Activated CD8-positive, alpha-beta T cell treated with anti-CD3 and anti-CD28 coated beads for 36 hours (primary cell): ENCODE data around the gene GJB2. TPM values are rescaled to one million over a fixed set of nuclear protein-coding genes. Genes with fewer than 3 reads are reported as not detected.

Source experiments
- ATAC-seq: fragments of 200-7000 bp; cut with Tn5 transposase; one replicate; pipeline ENCODE4 v1.10.0; 2021; ENCODE audit warnings: mild to moderate bottlenecking, moderate library complexity
- CTCF ChIA-PET: fragments of 350-600 bp; sonication (Branson Sonifier 250); formaldehyde crosslinking; loops from one replicate; lab custom pipeline; 2021; ENCODE audit warnings: antibody characterized with exemption; lab: Charles Lee
- POLR2A ChIA-PET: fragments of 350-600 bp; sonication (Branson Sonifier 250); formaldehyde crosslinking; loops from one replicate; lab custom pipeline; 2021; ENCODE audit warnings: antibody characterized with exemption; lab: Charles Lee
- DNase-seq: peaks from one replicate; pipeline ENCODE4 v3.0.0-alpha.2; 2020
- H3K27ac Mint-ChIP-seq: one replicate; pipeline ENCODE4 v1.8.0; 2021; ENCODE audit warnings: mild to moderate bottlenecking, mixed read lengths
- H3K27me3 Mint-ChIP-seq: one replicate; pipeline ENCODE4 v1.8.0; 2021; ENCODE audit warnings: mixed read lengths
- H3K36me3 Mint-ChIP-seq: one replicate; pipeline ENCODE4 v1.8.0; 2021; ENCODE audit warnings: low read depth, mixed read lengths
- H3K4me1 Mint-ChIP-seq: one replicate; pipeline ENCODE4 v1.8.0; 2021; ENCODE audit warnings: low read depth, mixed read lengths
- H3K4me3 Mint-ChIP-seq: one replicate; pipeline ENCODE4 v1.8.0; 2021; ENCODE audit warnings: mild to moderate bottlenecking, moderate library complexity, mixed read lengths
- H3K9me3 Mint-ChIP-seq: one replicate; pipeline ENCODE4 v1.8.0; 2021; ENCODE audit warnings: mixed read lengths
- CTCF ChIP-seq: fragments of 200-600 bp; IDR thresholded peaks from one replicate; pipeline ENCODE4 v1.8.0; 2022; ENCODE audit warnings: antibody characterized with exemption, mild to moderate bottlenecking
- intact Hi-C: fragments of 100-400 bp; cut with micrococcal nuclease; formaldehyde crosslinking; loops from one replicate; pipeline ENCODE4 v1.10.0; 2022
- total RNA-seq, 2 experiments: library from RNA; stranded (reverse); gene quantifications; one replicate each; pipeline ENCODE4 v1.2.3, GENCODE V29; 2021

GJB2 gene
- total RNA-seq, 2 experiments from 2014 or later, result 0.83 to 1.1 TPM

- peak; percentile 20 for ATAC-seq
- CTCF ChIA-PET, result interaction anchor here (1.8 kb wide), 1 partner anchor 11 kb away, joined by 8 read pairs; no protein-coding TSS in a partner anchor
- intact Hi-C loops, result loop anchor here (5.0 to 10.0 kb wide), 2 partner anchors 221 to 279 kb away; no protein-coding TSS in a partner anchor
Observed at GRCh38 chr13:20193162-20193906, 596 bp upstream of the GJB2 start.

GRCh38 chr13:20192158-20192835, 441 bp downstream of the GJB2 start:
- CTCF ChIA-PET, result interaction anchor here (2.6 kb wide), 1 partner anchor 10 kb away, joined by 13 read pairs; no protein-coding TSS in a partner anchor
- H3K27me3 Mint-ChIP-seq, result peaks cover 52% of the 10 kb centered on the region
- H3K27ac Mint-ChIP-seq, result no peak overlapping the region
- no peaks in the 10 kb centered on the region for H3K9me3 Mint-ChIP-seq
- TF ChIP-seq CTCF, result no peak
- intact Hi-C loops, result loop anchor here (5.0 to 10.0 kb wide), 2 partner anchors 223 to 280 kb away; no protein-coding TSS in a partner anchor
- no peaks in the 10 kb centered on the region for H3K36me3 Mint-ChIP-seq
- DNase-seq (peak; percentile 38), ATAC-seq (no peak)
- H3K4me1 Mint-ChIP-seq, result peaks cover 23% of the 10 kb centered on the region
- peak overlapping the region; percentile 55 for H3K4me3 Mint-ChIP-seq
- POLR2A ChIA-PET, result no interaction called here

More at GRCh38 chr13:20193162-20193906, 596 bp upstream of the GJB2 start:
- H3K27ac Mint-ChIP-seq, result no peak overlapping the region
- no peaks in the 10 kb centered on the region for H3K36me3 Mint-ChIP-seq
- peaks cover 24% of the 10 kb centered on the region for H3K4me1 Mint-ChIP-seq
- H3K4me3 Mint-ChIP-seq, result peak overlapping the region; percentile 52
- TF ChIP-seq CTCF, result no peak
- POLR2A ChIA-PET, result no interaction called here
- H3K27me3 Mint-ChIP-seq, result peaks cover 55% of the 10 kb centered on the region
- H3K9me3 Mint-ChIP-seq, result no peaks in the 10 kb centered on the region
- no peak for DNase-seq

- no peaks in the 10 kb centered on the region for H3K36me3 Mint-ChIP-seq
- intact Hi-C loops, result loop anchor here (5.0 to 10.0 kb wide), 2 partner anchors 223 to 281 kb away; no protein-coding TSS in a partner anchor
- no peaks in the 10 kb centered on the region for H3K9me3 Mint-ChIP-seq
- H3K27me3 Mint-ChIP-seq, result peaks cover 46% of the 10 kb centered on the region
- TF ChIP-seq CTCF, result no peak
- H3K4me1 Mint-ChIP-seq, result peaks cover 18% of the 10 kb centered on the region
- ChIA-PET CTCF (interaction anchor here (2.6 kb wide), 1 partner anchor 9 kb away, joined by 13 read pairs; no protein-coding TSS in a partner anchor), POLR2A (no interaction called here)
- peak overlapping the region; percentile 55 for H3K4me3 Mint-ChIP-seq
- DNase-seq, result peak; percentile 11
- no peak overlapping the region for H3K27ac Mint-ChIP-seq
- no peak for ATAC-seq
Observed at GRCh38 chr13:20191311-20192157, 1.2 kb downstream of the GJB2 start.

- Mint-ChIP-seq H3K36me3 (no peaks in the 10 kb centered on the region), H3K4me1 (peaks cover 18% of the 10 kb centered on the region), H3K9me3 (no peaks in the 10 kb centered on the region), H3K4me3 (no peak overlapping the region), H3K27me3 (peaks cover 42% of the 10 kb centered on the region), H3K27ac (no peak overlapping the region)
- ATAC-seq (no peak), DNase-seq (no peak)
- TF ChIP-seq CTCF, result no peak
- ChIA-PET CTCF (interaction anchor here (0.9 to 2.6 kb wide), 3 partner anchors 8 to 222 kb away, joined by 3 to 13 read pairs (median 3); no protein-coding TSS in a partner anchor), POLR2A (no interaction called here)
- intact Hi-C loops, result loop anchor here (5.0 to 10.0 kb wide), 2 partner anchors 224 to 282 kb away; no protein-coding TSS in a partner anchor
Observed at GRCh38 chr13:20190481-20191310, 2.0 kb downstream of the GJB2 start.
